Stimulated activated CD8-positive, alpha-beta memory T cell treated with anti-CD3 and anti-CD28 coated beads, Interleukin-15, amount 100 ng/mL, for 48 hours (primary cell): ENCODE measurements around the gene FAM149B1.
"Not testable (repeated sequence)": the region's sequence is repeated elsewhere in the genome, so short reads cannot be mapped to it uniquely, and the experiment has no call there.

Source experiments
- DNase-seq, 2 donors: peaks; one replicate each; pipeline ENCODE4 v3.0.0-alpha.2; 2020; ENCODE audit warnings: low read depth in 2 of 2

FAM149B1 gene

GRCh38 chr10:73167783-73168464, at the start of gene FAM149B1, which contains the start of gene ECD:
Gene FAM149B1, plus strand, starts transcription at chr10:73168119. Its CDS starts 221 bp downstream, at chr10:73168340.
Gene ECD, minus strand, starts transcription at chr10:73168008. Its CDS starts 4,071 bp downstream, at chr10:73163937.
- peak; percentile 90 to 91 for DNase-seq

- DNase-seq, result no peak
Observed at GRCh38 chr10:73119457-73119856, 48.5 kb upstream of the FAM149B1 start.

GRCh38 chr10:73119952-73120351, 48.0 kb upstream of the FAM149B1 start:
- no peak for DNase-seq

GRCh38 chr10:73126343-73126742, 41.6 kb upstream of the FAM149B1 start:
- DNase-seq, result no peak

DNA sequence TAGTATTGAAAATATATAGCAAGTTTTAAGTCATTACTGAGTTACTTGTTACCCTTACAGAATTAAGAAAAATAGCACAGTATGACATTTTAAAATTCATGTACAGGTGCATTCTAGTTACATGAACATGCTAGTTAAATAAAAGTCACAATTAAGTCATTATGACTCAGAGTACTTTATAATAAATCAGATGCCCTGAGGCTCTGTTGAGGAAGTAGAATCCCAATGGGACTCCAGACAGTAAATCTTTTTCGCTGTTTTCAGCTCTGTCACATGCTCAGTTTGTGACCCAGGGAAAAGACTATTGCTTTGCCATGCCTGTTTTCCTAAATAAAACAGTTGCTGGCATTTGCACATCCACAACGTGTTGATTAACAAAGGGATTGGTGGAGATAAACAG, 36.6 kb upstream of the FAM149B1 start:
- no peak for DNase-seq

DNA sequence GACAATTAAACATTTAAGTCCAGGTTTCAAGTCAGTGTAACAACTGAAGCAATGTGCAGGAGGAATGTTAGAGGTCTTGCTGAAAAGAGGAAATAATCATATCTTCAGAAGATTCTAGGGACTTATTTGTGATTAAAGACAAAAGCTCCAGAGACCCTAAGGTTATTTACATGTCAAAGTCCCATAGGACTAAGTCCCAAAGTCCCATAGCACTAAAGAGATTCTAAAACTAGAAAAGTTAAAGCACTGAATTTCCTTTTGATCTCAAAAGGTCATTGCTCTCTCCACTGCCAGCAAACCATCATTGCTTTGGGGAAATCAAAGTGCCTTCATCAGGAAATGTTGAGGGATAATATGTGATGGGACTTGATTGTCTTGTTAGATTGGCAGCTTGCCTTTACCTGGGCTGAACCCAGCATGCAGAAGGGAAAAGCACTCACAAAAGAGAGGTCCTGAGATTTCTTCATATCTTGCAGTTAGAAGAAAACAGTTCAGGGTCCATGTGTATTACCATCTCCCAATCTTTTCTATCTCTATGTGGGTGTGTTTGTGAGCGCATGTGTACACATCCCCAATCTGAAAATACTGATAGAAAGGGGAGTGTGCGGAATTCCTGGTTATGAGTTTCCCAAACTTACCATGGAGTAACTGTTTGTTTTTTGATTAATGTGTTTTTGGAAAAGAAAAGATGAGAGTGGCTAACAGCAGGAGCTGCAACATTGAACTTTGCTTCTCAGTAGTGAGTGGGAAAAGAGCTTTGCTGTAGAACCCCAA, 35.8 kb upstream of the FAM149B1 start:
- DNase-seq, result no peak

DNA sequence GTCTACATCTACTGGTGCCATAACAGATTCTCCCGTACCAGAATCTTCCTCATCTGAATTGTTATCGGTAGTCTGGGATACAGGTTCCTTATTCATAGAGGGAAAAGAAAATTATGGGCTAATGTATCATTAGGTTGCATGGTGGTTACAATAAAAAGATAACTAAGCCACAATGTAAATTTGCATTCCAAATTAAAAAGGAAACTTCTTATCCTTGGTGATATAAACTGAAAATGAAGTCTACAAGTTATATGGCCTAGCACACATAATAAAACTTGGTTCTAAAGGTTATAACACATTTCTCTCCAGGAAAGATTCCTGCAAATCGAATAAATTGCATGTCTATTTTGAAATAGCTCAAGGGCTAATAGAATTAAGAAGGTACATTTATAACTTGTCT, 33.2 kb upstream of the FAM149B1 start:
- no peak for DNase-seq

DNA sequence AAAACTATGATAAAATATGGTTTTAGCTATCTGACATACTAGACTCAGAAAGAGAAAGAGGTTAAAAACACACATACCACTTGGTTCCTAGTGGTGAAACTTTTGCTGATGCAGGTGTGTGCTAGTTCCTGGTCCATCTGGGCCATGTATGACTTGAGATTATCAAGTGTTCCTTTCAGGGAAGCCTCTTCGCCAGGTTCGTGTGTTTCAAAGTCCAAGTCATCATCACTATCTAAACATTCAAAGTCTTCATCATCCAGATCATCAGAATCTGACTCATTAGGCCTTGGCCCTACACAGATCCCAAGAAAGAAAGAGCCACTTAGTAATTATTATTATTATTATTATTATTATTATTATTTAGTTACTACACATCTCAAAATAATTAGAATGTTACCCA, 31.3 kb upstream of the FAM149B1 start:
- DNase-seq, result no peak

GRCh38 chr10:73139251-73139650, 28.7 kb upstream of the FAM149B1 start:
- no peak for DNase-seq

GRCh38 chr10:73141603-73142002, 26.3 kb upstream of the FAM149B1 start:
- no peak for DNase-seq

DNA sequence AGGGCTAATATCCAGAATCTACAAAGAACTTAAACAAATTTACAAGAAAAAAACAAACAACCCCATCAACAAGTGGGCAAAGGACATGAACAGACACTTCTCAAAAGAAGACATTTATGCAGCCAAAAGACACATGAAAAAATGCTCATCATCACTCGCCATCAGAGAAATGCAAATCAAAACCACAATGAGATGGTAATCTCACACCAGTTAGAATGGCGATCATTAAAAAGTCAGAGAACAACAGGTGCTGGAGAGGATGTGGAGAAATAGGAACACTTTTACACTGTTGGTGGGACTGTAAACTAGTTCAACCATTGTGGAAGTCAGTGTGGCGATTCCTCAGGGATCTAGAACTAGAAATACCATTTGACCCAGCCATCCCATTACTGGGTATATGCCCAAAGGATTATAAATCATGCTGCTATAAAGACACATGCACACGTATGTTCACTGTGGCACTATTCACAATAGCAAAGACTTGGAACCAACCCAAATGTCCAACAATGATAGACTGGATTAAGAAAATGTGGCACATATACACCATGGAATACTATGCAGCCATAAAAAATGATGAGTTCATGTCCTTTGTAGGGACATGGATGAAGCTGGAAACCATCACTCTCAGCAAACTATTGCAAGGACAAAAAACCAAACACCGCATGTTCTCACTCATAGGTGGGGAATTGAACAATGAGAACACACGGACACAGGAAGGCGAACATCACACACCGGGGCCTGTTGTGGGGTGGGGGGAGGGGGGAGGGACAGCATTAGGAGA, 17.1 kb upstream of the FAM149B1 start:
- DNase-seq, result not testable (repeated sequence)

GRCh38 chr10:73152009-73152408, 15.9 kb upstream of the FAM149B1 start:
- DNase-seq, result no peak

DNA sequence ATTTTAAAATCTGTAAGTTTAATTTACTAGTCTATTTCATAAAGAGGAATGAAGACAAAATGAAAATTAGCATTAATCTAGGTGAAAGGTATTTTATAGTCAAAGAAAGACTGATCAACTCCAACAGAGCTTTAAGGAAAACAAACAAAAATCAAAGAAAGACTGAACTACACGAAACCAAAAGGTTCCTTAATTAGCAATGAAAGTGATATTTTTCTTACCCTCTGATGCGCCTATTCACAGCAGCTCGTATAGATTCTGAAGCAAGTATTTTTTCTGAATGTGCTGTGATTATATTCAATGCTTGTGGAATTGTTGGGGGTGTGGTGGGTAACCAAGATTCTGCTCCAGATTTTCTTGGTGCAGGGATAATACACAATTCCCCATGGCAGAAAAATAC, 11.9 kb upstream of the FAM149B1 start:
- DNase-seq, result no peak

DNA sequence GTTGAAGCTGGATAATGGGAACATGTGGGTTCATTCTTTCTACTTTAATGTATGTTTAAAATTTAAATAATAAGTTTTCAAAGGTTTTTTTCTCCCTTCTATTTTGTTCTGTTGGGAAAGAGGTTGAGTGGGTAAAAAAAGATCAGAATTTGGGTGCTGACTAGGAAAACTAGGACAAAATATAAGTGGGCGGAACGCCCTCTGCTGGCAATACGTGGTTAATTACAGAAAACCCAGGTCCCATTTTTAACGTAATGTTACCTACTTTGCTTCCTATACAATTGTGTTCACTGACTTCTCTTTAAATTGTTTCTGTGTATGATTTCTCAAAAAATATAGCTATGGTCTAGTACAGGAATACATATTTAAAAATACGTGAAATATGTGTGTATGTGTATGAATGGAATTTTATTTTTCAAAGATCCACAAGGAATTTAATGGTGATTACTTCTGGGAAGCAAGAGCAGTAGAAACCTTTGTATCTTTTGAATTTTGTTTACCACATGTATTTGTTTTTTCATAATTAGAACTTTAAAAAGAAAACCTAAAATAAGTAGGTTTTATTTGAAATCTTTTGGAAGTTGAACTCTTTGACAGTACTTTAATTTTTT, 8.8 kb upstream of the FAM149B1 start:
- peak; percentile 5 to 8 for DNase-seq

- DNase-seq, result no peak
Observed at GRCh38 chr10:73161079-73161478, 6.8 kb upstream of the FAM149B1 start.

- no peak for DNase-seq
Observed at GRCh38 chr10:73161662-73162061, 6.3 kb upstream of the FAM149B1 start.

DNA sequence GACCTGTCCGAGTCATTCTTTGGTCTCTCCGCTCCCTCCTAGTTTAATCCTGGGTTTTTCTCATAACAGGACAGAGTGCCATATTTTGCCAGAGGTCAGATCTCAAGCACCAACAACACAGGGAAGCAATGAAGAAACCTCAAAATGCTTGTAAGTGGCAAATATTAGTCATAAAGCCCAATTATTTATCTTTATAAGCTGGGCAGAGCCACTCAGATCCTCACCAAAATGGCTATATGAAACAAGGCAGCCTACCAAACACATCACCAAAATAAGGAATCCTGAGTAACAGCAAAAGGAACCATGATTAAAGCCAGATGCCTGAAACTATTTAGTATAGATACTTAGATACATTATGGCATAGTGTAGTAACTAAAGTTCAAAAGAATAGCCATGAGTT, 4.8 kb upstream of the FAM149B1 start:
- no peak for DNase-seq

DNA sequence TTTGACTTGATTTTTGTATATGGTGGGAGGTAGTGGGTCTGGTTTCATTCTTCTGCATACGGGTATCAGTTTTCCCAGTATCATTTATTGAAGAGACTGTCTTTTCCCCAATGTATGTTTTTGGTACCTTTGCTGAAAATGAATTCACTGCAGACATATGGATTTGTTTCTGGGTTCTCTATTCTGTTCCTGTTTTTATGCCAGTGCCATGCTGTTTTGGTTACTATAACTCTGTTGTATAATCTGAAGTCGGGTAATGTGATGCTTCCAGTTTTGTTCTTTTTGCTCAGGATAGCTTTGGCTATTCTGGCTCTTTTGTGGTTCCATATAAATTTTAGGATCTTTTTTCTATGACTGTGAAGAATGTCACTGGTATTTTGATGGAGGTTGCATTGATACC, 947 bp upstream of the FAM149B1 start:
- no peak for DNase-seq

DNA sequence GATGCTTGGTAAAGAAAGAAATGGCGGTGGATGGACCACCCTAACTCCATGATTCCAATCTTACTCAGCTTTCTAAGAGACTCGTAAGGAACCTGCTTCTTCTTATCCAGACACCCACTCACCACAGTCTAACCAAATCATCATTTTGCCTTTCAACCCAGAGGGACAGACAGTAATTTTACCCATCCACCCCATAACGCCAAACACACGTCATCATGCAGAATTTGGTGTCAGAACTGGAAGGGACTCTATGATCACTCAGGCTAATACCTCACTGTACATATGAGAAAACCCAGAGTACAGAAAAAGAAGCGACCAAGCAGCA, 499 bp upstream of the FAM149B1 start:
- DNase-seq, result no peak

GRCh38 chr10:73168465-73168803, 515 bp downstream of the FAM149B1 start:
- DNase-seq, result no peak

DNA sequence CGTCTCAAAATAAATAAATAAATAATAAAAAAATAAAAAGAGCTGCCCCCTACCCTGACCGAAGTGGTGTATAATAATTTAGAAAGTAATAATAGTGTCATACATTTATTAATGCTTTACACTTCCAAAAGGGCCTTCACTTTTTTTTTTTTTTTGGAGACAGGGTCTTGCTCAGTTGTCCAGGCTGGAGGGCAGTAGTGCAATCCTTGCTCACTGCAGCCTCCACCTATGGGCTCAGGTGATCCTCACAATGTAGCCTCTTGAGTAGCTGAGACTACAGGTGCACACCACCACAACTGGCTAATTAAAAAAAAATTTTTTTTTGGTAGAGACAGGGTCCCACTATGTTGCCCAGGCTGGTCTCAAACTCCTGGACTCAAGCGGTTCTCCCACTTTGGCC, 1.4 kb downstream of the FAM149B1 start:
- DNase-seq, result no peak

GRCh38 chr10:73172867-73173266, 4.9 kb downstream of the FAM149B1 start:
- DNase-seq, result no peak
